ENCODE measurements around the gene MUC4. TPM values are rescaled to one million over a fixed set of nuclear protein-coding genes. Genes with fewer than 3 reads are reported as not detected.

Gene MUC4
- total and polyA plus RNA-seq, 12 donors = 0.03 to 0.17 (median 0.09) TPM; not detected in 6

- no peaks in the 10 kb centered on the region for H3K36me3 ChIP-seq (replicated peaks in 1 of 2)
- H3K27ac ChIP-seq = no peak overlapping the region
- 94 to 98% (median 96%) methylated on average over 4 to 19 of the region's 19 CpGs for WGBS, 4 donors
- no peaks in the 10 kb centered on the region for H3K27me3 ChIP-seq
- DNase-seq = peak in 1 of 7 donors; percentile 10
- TF ChIP-seq CTCF (IDR thresholded peaks at IDR 0.05) (no peak), POLR2A (IDR thresholded peaks at IDR 0.05) (no peak)
- no peak overlapping the region for H3K4me3 ChIP-seq
- intact Hi-C loops (cut with DNase I) = no loop called here
- H3K4me1 ChIP-seq (replicated peaks in 1 of 2) = no peaks in the 10 kb centered on the region
- no peaks in the 10 kb centered on the region for H3K9me3 ChIP-seq (replicated peaks in 1 of 3)
Observed at GRCh38 chr3:195754141-195754540, 57.6 kb downstream of the MUC4 start.

- Histone ChIP-seq H3K4me1 (replicated peaks in 1 of 2) (no peaks in the 10 kb centered on the region), H3K27me3 (peaks cover 5% of the 10 kb centered on the region), H3K27ac (no peak overlapping the region), H3K36me3 (replicated peaks in 1 of 2) (no peaks in the 10 kb centered on the region), H3K9me3 (replicated peaks in 1 of 3) (no peaks in the 10 kb centered on the region), H3K4me3 (no peak overlapping the region)
- no peak for DNase-seq
- 75 to 86% (median 81%) methylated on average over 8 to 14 of the region's 14 CpGs for WGBS, 4 donors
- TF ChIP-seq CTCF (IDR thresholded peaks at IDR 0.05) (no peak), POLR2A (IDR thresholded peaks at IDR 0.05) (no peak)
- intact Hi-C loops (cut with DNase I) = no loop called here
Observed at GRCh38 chr3:195753581-195753980, 58.1 kb downstream of the MUC4 start.

GRCh38 chr3:195752546-195753331 lies 59.0 kb downstream of the MUC4 start:
- no peaks in the 10 kb centered on the region for H3K36me3 ChIP-seq (replicated peaks in 1 of 2)
- H3K4me1 ChIP-seq (replicated peaks in 1 of 2) = peaks cover 3 to 6% of the 10 kb centered on the region in 2 donors
- H3K27me3 ChIP-seq = peaks cover 5% of the 10 kb centered on the region
- H3K9me3 ChIP-seq (replicated peaks in 1 of 3) = no peaks in the 10 kb centered on the region
- intact Hi-C loops (cut with DNase I) = no loop called here
- DNase-seq = peak in 6 of 7 donors; percentile 29 to 56 (median 42)
- H3K27ac ChIP-seq = no peak overlapping the region
- TF ChIP-seq CTCF (IDR thresholded peaks at IDR 0.05) (no peak), POLR2A (IDR thresholded peaks at IDR 0.05) (no peak)
- 53 to 61% (median 55%) methylated on average over 9 to 26 of the region's 26 CpGs for WGBS, 4 donors
- no peak overlapping the region for H3K4me3 ChIP-seq

GRCh38 chr3:195752066-195752465 lies 59.7 kb downstream of the MUC4 start:
- Histone ChIP-seq H3K9me3 (replicated peaks in 1 of 3) (no peaks in the 10 kb centered on the region), H3K27ac (no peak overlapping the region), H3K4me1 (replicated peaks in 1 of 2) (peaks cover 3 to 8% of the 10 kb centered on the region in 2 donors), H3K36me3 (replicated peaks in 1 of 2) (no peaks in the 10 kb centered on the region), H3K27me3 (peaks cover 5% of the 10 kb centered on the region), H3K4me3 (no peak overlapping the region)
- WGBS, 4 donors = 84 to 94% (median 90%) methylated on average over 11 to 13 of the region's 13 CpGs
- no peak for DNase-seq
- TF ChIP-seq CTCF (IDR thresholded peaks at IDR 0.05) (no peak), POLR2A (IDR thresholded peaks at IDR 0.05) (no peak)
- intact Hi-C loops (cut with DNase I) = no loop called here
